ENCODE results near the gene PTPRT. TPM values are rescaled to one million over a fixed set of nuclear protein-coding genes. Genes with fewer than 3 reads are reported as not detected.
A peak's percentile ranks its signal among the peaks of the same experiment; 100 is the strongest.

The PTPRT gene
- total and polyA plus RNA-seq, 2 of the 13 experiments (the other 11 are each of a cell fraction or from before 2014, with no cell fraction given): under 0.01 to 0.09 TPM

DNA sequence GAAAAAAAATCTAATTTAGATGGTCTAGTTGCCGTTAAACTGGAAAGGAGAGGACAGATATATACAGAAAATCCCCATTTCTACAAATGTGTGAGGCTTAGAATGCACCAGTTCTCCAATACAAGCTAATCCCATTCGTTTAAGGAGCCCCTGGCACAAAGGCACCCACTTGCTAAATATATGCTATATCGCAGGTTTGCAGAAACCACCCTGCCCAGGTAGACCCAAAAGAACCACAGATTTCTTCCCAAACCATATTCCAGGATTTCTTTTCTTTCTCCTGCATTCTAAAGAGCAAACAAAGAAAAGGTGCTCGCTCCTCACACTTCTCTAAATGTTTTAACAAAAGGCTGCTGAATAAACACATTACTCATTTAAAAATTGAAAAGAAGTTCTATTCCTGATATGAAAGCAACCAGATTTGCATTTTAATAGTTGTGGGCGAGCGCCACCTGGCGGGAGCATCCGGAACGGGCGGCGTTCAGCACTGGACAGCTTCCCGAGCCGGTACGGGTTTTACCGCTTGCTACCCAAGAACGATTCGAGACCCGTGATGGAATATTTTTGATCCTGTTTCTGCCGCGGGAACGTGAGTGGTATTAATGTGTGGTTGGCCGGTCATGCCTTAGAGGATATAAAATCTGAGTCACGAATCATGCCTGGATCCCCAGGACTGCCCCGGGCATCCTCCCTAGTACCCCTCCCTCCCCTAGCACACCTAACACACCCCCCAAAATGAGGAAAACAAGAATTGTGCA lies 2.1 kb downstream of the PTPRT start (continued):
- TF ChIP-seq, protein P1, sequence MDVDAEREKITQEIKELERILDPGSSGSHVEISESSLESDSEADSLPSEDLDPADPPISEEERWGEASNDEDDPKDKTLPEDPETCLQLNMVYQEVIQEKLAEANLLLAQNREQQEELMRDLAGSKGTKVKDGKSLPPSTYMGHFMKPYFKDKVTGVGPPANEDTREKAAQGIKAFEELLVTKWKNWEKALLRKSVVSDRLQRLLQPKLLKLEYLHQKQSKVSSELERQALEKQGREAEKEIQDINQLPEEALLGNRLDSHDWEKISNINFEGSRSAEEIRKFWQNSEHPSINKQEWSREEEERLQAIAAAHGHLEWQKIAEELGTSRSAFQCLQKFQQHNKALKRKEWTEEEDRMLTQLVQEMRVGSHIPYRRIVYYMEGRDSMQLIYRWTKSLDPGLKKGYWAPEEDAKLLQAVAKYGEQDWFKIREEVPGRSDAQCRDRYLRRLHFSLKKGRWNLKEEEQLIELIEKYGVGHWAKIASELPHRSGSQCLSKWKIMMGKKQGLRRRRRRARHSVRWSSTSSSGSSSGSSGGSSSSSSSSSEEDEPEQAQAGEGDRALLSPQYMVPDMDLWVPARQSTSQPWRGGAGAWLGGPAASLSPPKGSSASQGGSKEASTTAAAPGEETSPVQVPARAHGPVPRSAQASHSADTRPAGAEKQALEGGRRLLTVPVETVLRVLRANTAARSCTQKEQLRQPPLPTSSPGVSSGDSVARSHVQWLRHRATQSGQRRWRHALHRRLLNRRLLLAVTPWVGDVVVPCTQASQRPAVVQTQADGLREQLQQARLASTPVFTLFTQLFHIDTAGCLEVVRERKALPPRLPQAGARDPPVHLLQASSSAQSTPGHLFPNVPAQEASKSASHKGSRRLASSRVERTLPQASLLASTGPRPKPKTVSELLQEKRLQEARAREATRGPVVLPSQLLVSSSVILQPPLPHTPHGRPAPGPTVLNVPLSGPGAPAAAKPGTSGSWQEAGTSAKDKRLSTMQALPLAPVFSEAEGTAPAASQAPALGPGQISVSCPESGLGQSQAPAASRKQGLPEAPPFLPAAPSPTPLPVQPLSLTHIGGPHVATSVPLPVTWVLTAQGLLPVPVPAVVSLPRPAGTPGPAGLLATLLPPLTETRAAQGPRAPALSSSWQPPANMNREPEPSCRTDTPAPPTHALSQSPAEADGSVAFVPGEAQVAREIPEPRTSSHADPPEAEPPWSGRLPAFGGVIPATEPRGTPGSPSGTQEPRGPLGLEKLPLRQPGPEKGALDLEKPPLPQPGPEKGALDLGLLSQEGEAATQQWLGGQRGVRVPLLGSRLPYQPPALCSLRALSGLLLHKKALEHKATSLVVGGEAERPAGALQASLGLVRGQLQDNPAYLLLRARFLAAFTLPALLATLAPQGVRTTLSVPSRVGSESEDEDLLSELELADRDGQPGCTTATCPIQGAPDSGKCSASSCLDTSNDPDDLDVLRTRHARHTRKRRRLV (CRISPR knock-in tag; IDR thresholded peaks at IDR 0.05): no peak
- TF ChIP-seq, protein P2, sequence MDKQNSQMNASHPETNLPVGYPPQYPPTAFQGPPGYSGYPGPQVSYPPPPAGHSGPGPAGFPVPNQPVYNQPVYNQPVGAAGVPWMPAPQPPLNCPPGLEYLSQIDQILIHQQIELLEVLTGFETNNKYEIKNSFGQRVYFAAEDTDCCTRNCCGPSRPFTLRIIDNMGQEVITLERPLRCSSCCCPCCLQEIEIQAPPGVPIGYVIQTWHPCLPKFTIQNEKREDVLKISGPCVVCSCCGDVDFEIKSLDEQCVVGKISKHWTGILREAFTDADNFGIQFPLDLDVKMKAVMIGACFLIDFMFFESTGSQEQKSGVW (CRISPR knock-in tag; IDR thresholded peaks at IDR 0.05; ENCODE audit: borderline replicate concordance): no peak
- TF ChIP-seq TARDBP (CRISPR knock-in tag; IDR thresholded peaks at IDR 0.05) (no peak), PHF20 (CRISPR knock-in tag; IDR thresholded peaks at IDR 0.05) (no peak), ZSCAN29 (CRISPR knock-in tag; conservative IDR thresholded peaks at IDR 0.05) (no peak), ZKSCAN1 (IDR thresholded peaks at IDR 0.05; ENCODE audit: low read length) (no peak), ZNF484 (CRISPR knock-in tag; IDR thresholded peaks at IDR 0.05; ENCODE audit: borderline replicate concordance, low read depth) (no peak), JDP2 (CRISPR knock-in tag; IDR thresholded peaks at IDR 0.05; ENCODE audit: borderline replicate concordance) (no peak), ATF7 (IDR thresholded peaks at IDR 0.05) (no peak), ATF7 (CRISPR knock-in tag; IDR thresholded peaks at IDR 0.05) (no peak), ZNF12 (CRISPR knock-in tag; IDR thresholded peaks at IDR 0.05) (no peak), ZNF441 (CRISPR knock-in tag; IDR thresholded peaks at IDR 0.05; ENCODE audit: borderline replicate concordance) (peak; percentile 51; the same call in 1 of the 2 replicates), MIXL1 (CRISPR knock-in tag; IDR thresholded peaks at IDR 0.05) (peak; percentile 37; the same call in 1 of the 2 replicates), SRY (CRISPR knock-in tag; IDR thresholded peaks at IDR 0.05) (no peak), ZNF136 (CRISPR knock-in tag; IDR thresholded peaks at IDR 0.05; ENCODE audit: low read depth) (no peak), TEAD3 (CRISPR knock-in tag; optimal IDR thresholded peaks at IDR 0.05; ENCODE audit: borderline replicate concordance) (no peak), SALL1 (CRISPR knock-in tag; IDR thresholded peaks at IDR 0.05) (0 out of 2 replicates have a peak, but pooled peaks have one; percentile 26), MATR3 (CRISPR knock-in tag; IDR thresholded peaks at IDR 0.05) (no peak)
- TF ChIP-seq, protein P3, sequence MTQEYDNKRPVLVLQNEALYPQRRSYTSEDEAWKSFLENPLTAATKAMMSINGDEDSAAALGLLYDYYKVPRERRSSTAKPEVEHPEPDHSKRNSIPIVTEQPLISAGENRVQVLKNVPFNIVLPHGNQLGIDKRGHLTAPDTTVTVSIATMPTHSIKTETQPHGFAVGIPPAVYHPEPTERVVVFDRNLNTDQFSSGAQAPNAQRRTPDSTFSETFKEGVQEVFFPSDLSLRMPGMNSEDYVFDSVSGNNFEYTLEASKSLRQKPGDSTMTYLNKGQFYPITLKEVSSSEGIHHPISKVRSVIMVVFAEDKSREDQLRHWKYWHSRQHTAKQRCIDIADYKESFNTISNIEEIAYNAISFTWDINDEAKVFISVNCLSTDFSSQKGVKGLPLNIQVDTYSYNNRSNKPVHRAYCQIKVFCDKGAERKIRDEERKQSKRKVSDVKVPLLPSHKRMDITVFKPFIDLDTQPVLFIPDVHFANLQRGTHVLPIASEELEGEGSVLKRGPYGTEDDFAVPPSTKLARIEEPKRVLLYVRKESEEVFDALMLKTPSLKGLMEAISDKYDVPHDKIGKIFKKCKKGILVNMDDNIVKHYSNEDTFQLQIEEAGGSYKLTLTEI (CRISPR knock-in tag; conservative IDR thresholded peaks at IDR 0.05): no peak
- TF ChIP-seq, protein P4, sequence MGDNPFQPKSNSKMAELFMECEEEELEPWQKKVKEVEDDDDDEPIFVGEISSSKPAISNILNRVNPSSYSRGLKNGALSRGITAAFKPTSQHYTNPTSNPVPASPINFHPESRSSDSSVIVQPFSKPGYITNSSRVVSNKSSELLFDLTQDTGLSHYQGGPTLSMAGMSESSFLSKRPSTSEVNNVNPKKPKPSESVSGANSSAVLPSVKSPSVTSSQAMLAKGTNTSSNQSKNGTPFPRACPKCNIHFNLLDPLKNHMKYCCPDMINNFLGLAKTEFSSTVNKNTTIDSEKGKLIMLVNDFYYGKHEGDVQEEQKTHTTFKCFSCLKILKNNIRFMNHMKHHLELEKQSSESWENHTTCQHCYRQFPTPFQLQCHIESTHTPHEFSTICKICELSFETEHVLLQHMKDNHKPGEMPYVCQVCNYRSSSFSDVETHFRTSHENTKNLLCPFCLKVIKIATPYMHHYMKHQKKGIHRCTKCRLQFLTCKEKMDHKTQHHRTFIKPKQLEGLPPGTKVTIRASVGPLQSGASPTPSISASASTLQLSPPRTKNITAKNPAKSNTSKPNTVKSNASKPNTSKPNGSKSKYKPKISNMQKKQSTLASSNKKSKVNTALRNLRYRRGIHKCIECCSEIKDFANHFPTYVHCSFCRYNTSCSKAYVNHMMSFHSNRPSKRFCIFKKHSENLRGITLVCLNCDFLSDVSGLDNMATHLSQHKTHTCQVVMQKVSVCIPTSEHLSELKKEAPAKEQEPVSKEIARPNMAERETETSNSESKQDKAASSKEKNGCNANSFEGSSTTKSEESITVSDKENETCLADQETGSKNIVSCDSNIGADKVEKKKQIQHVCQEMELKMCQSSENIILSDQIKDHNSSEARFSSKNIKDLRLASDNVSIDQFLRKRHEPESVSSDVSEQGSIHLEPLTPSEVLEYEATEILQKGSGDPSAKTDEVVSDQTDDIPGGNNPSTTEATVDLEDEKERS (CRISPR knock-in tag; IDR thresholded peaks at IDR 0.05): no peak
